H9 (cell line): ENCODE measurements around the gene ANO6. TPM values are rescaled to one million over a fixed set of nuclear protein-coding genes. Genes with fewer than 3 reads are reported as not detected.
A peak's percentile ranks its signal among the peaks of the same experiment; 100 is the strongest.

ENCODE experiments used
- DNase-seq: peaks from one replicate; pipeline ENCODE4 v3.0.0-alpha.2; 2017
- H2AFZ ChIP-seq: one replicate; pipeline ENCODE4 v1.6.1; 2013; ENCODE audit warnings: mild to moderate bottlenecking, low read length, control low read depth, moderate library complexity
- H2AK5ac ChIP-seq: 2 replicates; pipeline ENCODE4 v1.6.1; 2013; ENCODE audit warnings: low read length, control low read depth, mixed read lengths; ENCODE audit not compliant: insufficient read length
- H2BK120ac ChIP-seq: one replicate; pipeline ENCODE4 v1.6.1; 2013; ENCODE audit warnings: low read depth, mild to moderate bottlenecking, low read length, control low read depth, inconsistent platforms; ENCODE audit not compliant: poor library complexity, severe bottlenecking
- H2BK12ac ChIP-seq: 2 replicates; pipeline ENCODE4 v1.6.1; 2013; ENCODE audit warnings: low read length, control low read depth, mixed read lengths, low read depth; ENCODE audit not compliant: insufficient read length
- H2BK15ac ChIP-seq: 2 replicates; pipeline ENCODE4 v1.6.1; 2013; ENCODE audit warnings: low read depth, low read length, control low read depth
- H2BK20ac ChIP-seq: one replicate; pipeline ENCODE4 v1.6.1; 2013; ENCODE audit warnings: low read depth, mild to moderate bottlenecking, low read length, control low read depth, inconsistent platforms; ENCODE audit not compliant: poor library complexity, severe bottlenecking
- H2BK5ac ChIP-seq: 2 replicates; pipeline ENCODE4 v1.6.1; 2013; ENCODE audit warnings: low read length, control low read depth, mixed read lengths; ENCODE audit not compliant: insufficient read length
- H3K14ac ChIP-seq: 2 replicates; pipeline ENCODE4 v1.6.1; 2013; ENCODE audit warnings: low read length, control low read depth; ENCODE audit not compliant: insufficient read depth
- H3K18ac ChIP-seq: 2 replicates; pipeline ENCODE4 v1.6.1; 2013; ENCODE audit warnings: low read depth, mild to moderate bottlenecking, mixed read lengths, low read length, control low read depth; ENCODE audit not compliant: insufficient read length
- H3K23ac ChIP-seq: 2 replicates; pipeline ENCODE4 v1.6.1; 2013; ENCODE audit warnings: low read length, control low read depth, mixed read lengths, low read depth; ENCODE audit not compliant: insufficient read length
- H3K23me2 ChIP-seq: 2 replicates; pipeline ENCODE4 v1.6.1; 2013; ENCODE audit warnings: low read depth, mild to moderate bottlenecking, mixed read lengths, low read length, control low read depth; ENCODE audit not compliant: insufficient read length, poor library complexity, severe bottlenecking
- H3K27ac ChIP-seq: 2 replicates; pipeline ENCODE4 v1.5.1; 2013; ENCODE audit warnings: low read length, control low read depth, mixed read lengths, low read depth; ENCODE audit not compliant: insufficient read length
- H3K27me3 ChIP-seq: 2 replicates; pipeline ENCODE4 v1.6.1; 2013; ENCODE audit warnings: low read length, control low read depth, inconsistent platforms; ENCODE audit not compliant: insufficient read depth
- H3K4ac ChIP-seq: 2 replicates; pipeline ENCODE4 v1.6.1; 2013; ENCODE audit warnings: low read depth, mild to moderate bottlenecking, control low read depth, inconsistent platforms, low read length, moderate library complexity
- H3K4me1 ChIP-seq: 2 replicates; pipeline ENCODE4 v1.6.1; 2013; ENCODE audit warnings: low read length, control low read depth, inconsistent platforms; ENCODE audit not compliant: insufficient read depth
- H3K4me2 ChIP-seq: 2 replicates; pipeline ENCODE4 v1.6.1; 2013; ENCODE audit warnings: low read length, control low read depth, mixed read lengths; ENCODE audit not compliant: insufficient read length, insufficient read depth
- H3K56ac ChIP-seq: 2 replicates; pipeline ENCODE4 v1.6.1; 2013; ENCODE audit warnings: low read depth, mild to moderate bottlenecking, mixed read lengths, low read length, control low read depth; ENCODE audit not compliant: insufficient read length
- H3K79me1 ChIP-seq: 2 replicates; pipeline ENCODE4 v1.6.1; 2013; ENCODE audit warnings: low read depth, mild to moderate bottlenecking, moderate library complexity, low read length, control low read depth, inconsistent platforms; ENCODE audit not compliant: insufficient read depth, poor library complexity, severe bottlenecking
- H3K79me2 ChIP-seq: 2 replicates; pipeline ENCODE4 v1.6.1; 2013; ENCODE audit warnings: low read length, control low read depth, inconsistent platforms; ENCODE audit not compliant: insufficient read depth
- H3K9ac ChIP-seq: 2 replicates; pipeline ENCODE4 v1.6.1; 2013; ENCODE audit warnings: low read length, control low read depth, mixed read lengths; ENCODE audit not compliant: insufficient read length; ENCODE audit errors: extremely low read depth
- H3K9me3 ChIP-seq: one replicate; pipeline ENCODE4 v1.6.1; 2013; ENCODE audit warnings: low read depth, low read length, inconsistent platforms; ENCODE audit not compliant: control insufficient read depth
- H3T11ph ChIP-seq: one replicate; pipeline ENCODE4 v1.6.1; 2013; ENCODE audit warnings: mild to moderate bottlenecking, low read length, control low read depth, inconsistent platforms
- H4K20me1 ChIP-seq: one replicate; pipeline ENCODE4 v1.6.1; 2013; ENCODE audit not compliant: control insufficient read depth, insufficient read length, insufficient read depth
- H4K5ac ChIP-seq: 2 replicates; pipeline ENCODE4 v1.6.1; 2013; ENCODE audit warnings: low read depth, mild to moderate bottlenecking, mixed read lengths, low read length, control low read depth; ENCODE audit not compliant: insufficient read length
- H4K8ac ChIP-seq: replicated peaks from 2 replicates; pipeline ENCODE4 v1.6.1; 2013; ENCODE audit warnings: low read length, control low read depth, mixed read lengths, low read depth; ENCODE audit not compliant: insufficient read length
- H4K91ac ChIP-seq: 2 replicates; pipeline ENCODE4 v1.6.1; 2013; ENCODE audit warnings: low read depth, mild to moderate bottlenecking, moderate library complexity, mixed read lengths, low read length, control low read depth; ENCODE audit not compliant: insufficient read length
- H3K27ac Mint-ChIP-seq, 3 experiments: 2 replicates in 2 of 3; 3 replicates in 1 of 3; pipeline ENCODE4 v1.8.0; 2020 to 2021; ENCODE audit warnings: mixed read lengths in 3 of 3, mild to moderate bottlenecking in 1 of 3, moderate library complexity in 1 of 3
- H3K27me3 Mint-ChIP-seq: 2 replicates; pipeline ENCODE4 v1.8.0; 2021; ENCODE audit warnings: low read depth, mild to moderate bottlenecking, moderate library complexity, mixed read lengths
- H3K36me3 Mint-ChIP-seq, 3 experiments: 2 replicates in 2 of 3; 3 replicates in 1 of 3; pipeline ENCODE4 v1.8.0; 2020 to 2021; ENCODE audit warnings: low read depth in 3 of 3, mixed read lengths in 3 of 3; ENCODE audit not compliant: insufficient read depth in 1 of 3
- H3K4me1 Mint-ChIP-seq, 2 experiments: 2 replicates each; pipeline ENCODE4 v1.8.0; 2020; ENCODE audit warnings: mixed read lengths in 2 of 2
- H3K4me3 Mint-ChIP-seq, 2 experiments: 2 replicates in 1 of 2; 3 replicates in 1 of 2; pipeline ENCODE4 v1.8.0; 2020 to 2021; ENCODE audit warnings: mild to moderate bottlenecking in 2 of 2, mixed read lengths in 2 of 2, moderate library complexity in 1 of 2
- H3K9me3 Mint-ChIP-seq, 2 experiments: 2 replicates in 1 of 2; 3 replicates in 1 of 2; pipeline ENCODE4 v1.8.0; 2020; ENCODE audit warnings: mild to moderate bottlenecking in 2 of 2, mixed read lengths in 2 of 2, moderate library complexity in 1 of 2
- WGBS: extraction: QIAGEN DNeasy Blood & Tissue Kit; methylation state at CpG from one replicate; pipeline ENCODE4 v1.1.7; 2013; ENCODE audit warnings: missing lambda C conversion rate, low lambda C conversion rate, mixed read lengths; ENCODE audit not compliant: insufficient read length; ENCODE audit errors: extremely low coverage; 5-methylcytosine and 5-hydroxymethylcytosine counted together
- total RNA-seq: library from RNA; stranded (reverse); gene quantifications from 2 replicates; pipeline ENCODE4 v1.2.1, GENCODE V29; 2021
- TF ChIP-seq, protein P1 (sequence below): fragments of 200-600 bp; sonication (generic); conservative IDR thresholded peaks from 3 replicates; pipeline ENCODE4 v1.8.0; 2021; ENCODE audit warnings: antibody characterized with exemption, mild to moderate bottlenecking

The ANO6 gene
- total RNA-seq, 1 experiment from 2014 or later, result 24.3 TPM

GRCh38 chr12:45284096-45284901 is 68.4 kb downstream of the ANO6 start:
- WGBS, result no CpG with 5 or more reads among the region's 8 CpGs
- Histone ChIP-seq H3K27me3 (no peaks in the 10 kb centered on the region), H3K9ac (no peak overlapping the region), H2BK12ac (no peak overlapping the region), H3K18ac (no peak overlapping the region), H3K4me1 (peaks cover 3% of the 10 kb centered on the region; the same call in 1 of the 2 replicates), H3K9me3 (no peaks in the 10 kb centered on the region), H3K14ac (no peak overlapping the region), H3K4me2 (no peak overlapping the region), H3K79me2 (0 out of 2 replicates have a peak, but pooled peaks cover 2% of the 10 kb centered on the region), H2BK15ac (no peak overlapping the region), H3T11ph (no peak overlapping the region), H4K91ac (no peak overlapping the region), H2BK120ac (no peak overlapping the region), H3K79me1 (no peaks in the 10 kb centered on the region), H3K23me2 (no peaks in the 10 kb centered on the region), H3K4ac (no peak overlapping the region), H2BK5ac (no peak overlapping the region), H2BK20ac (no peak overlapping the region), H2AFZ (no peak overlapping the region), H2AK5ac (no peak overlapping the region), H3K27ac (no peak overlapping the region), H4K20me1 (no peaks in the 10 kb centered on the region), H4K8ac (no peak overlapping the region), H4K5ac (no peak overlapping the region), H3K56ac (no peak overlapping the region), H3K23ac (no peak overlapping the region)
- peaks cover 7 to 11% (median 8%) of the 10 kb centered on the region in 3 experiments for H3K36me3 Mint-ChIP-seq
- peak; percentile 59 for DNase-seq
- no peak overlapping the region; a peak in 1 of 5 replicates for H3K4me3 Mint-ChIP-seq
- peaks cover 36 to 37% of the 10 kb centered on the region in 2 experiments for H3K4me1 Mint-ChIP-seq
- no peaks in the 10 kb centered on the region for H3K9me3 Mint-ChIP-seq
- H3K27me3 Mint-ChIP-seq, result no peaks in the 10 kb centered on the region
- TF ChIP-seq, protein P1, sequence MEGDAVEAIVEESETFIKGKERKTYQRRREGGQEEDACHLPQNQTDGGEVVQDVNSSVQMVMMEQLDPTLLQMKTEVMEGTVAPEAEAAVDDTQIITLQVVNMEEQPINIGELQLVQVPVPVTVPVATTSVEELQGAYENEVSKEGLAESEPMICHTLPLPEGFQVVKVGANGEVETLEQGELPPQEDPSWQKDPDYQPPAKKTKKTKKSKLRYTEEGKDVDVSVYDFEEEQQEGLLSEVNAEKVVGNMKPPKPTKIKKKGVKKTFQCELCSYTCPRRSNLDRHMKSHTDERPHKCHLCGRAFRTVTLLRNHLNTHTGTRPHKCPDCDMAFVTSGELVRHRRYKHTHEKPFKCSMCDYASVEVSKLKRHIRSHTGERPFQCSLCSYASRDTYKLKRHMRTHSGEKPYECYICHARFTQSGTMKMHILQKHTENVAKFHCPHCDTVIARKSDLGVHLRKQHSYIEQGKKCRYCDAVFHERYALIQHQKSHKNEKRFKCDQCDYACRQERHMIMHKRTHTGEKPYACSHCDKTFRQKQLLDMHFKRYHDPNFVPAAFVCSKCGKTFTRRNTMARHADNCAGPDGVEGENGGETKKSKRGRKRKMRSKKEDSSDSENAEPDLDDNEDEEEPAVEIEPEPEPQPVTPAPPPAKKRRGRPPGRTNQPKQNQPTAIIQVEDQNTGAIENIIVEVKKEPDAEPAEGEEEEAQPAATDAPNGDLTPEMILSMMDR, result peak; percentile 51
- peak overlapping the region; percentile 54 to 94 (median 91); a peak in 6 of 7 replicates for H3K27ac Mint-ChIP-seq
